Common myeloid progenitor, CD34-positive (primary cell): Measurements from ENCODE around the gene NUDT22.

ENCODE experiments used
- CTCF ChIA-PET: fragments of 350-600 bp; sonication (Branson Sonifier 250); formaldehyde crosslinking; loops from one replicate; lab custom pipeline; 2021; ENCODE audit warnings: antibody characterized with exemption; lab: Charles Lee
- POLR2A ChIA-PET: fragments of 350-600 bp; sonication (Branson Sonifier 250); formaldehyde crosslinking; loops from one replicate; lab custom pipeline; 2021; ENCODE audit warnings: antibody characterized with exemption; lab: Charles Lee
- DNase-seq, 3 donors: peaks; one replicate each; pipeline versions ENCODE4 v3.0.0 to v3.0.0-alpha.2; 2013
- H3K27ac ChIP-seq, 2 experiments: 1 replicate in 1 of 2; 2 replicates in 1 of 2; pipeline ENCODE4 v1.7.0; 2013; ENCODE audit warnings: inconsistent platforms in 2 of 2, low read length in 2 of 2, mild to moderate bottlenecking in 2 of 2, low read depth in 1 of 2, moderate library complexity in 1 of 2; ENCODE audit not compliant: severe bottlenecking in 2 of 2, insufficient read depth in 1 of 2, poor library complexity in 1 of 2
- H3K27me3 ChIP-seq, 5 experiments: replicated peaks in 2 of 5; 1 replicate in 3 of 5; 2 replicates in 2 of 5; pipeline versions ENCODE4 v1.6.1 to v1.7.0; 2013; ENCODE audit warnings: low read length in 4 of 5, mild to moderate bottlenecking in 2 of 5, moderate library complexity in 2 of 5, inconsistent platforms in 1 of 5; ENCODE audit not compliant: insufficient read depth in 5 of 5, control insufficient read depth in 4 of 5
- H3K36me3 ChIP-seq, 4 experiments: 1 replicate in 2 of 4; 2 replicates in 2 of 4; pipeline versions ENCODE4 v1.6.1 to v1.7.0; 2013; ENCODE audit warnings: low read length in 3 of 4, control low read depth in 1 of 4, mild to moderate bottlenecking in 1 of 4; ENCODE audit not compliant: control insufficient read depth in 4 of 4, insufficient read depth in 4 of 4
- H3K4me1 ChIP-seq, 4 experiments: 1 replicate in 3 of 4; 2 replicates in 1 of 4; pipeline versions ENCODE4 v1.6.1 to v1.7.1; 2013; ENCODE audit warnings: low read length in 3 of 4, mild to moderate bottlenecking in 3 of 4, control low read depth in 1 of 4, inconsistent platforms in 1 of 4, moderate library complexity in 1 of 4; ENCODE audit not compliant: control insufficient read depth in 4 of 4, insufficient read depth in 4 of 4; ENCODE audit errors: control extremely low read depth in 1 of 4
- H3K4me3 ChIP-seq, 7 experiments: 1 replicate in 4 of 7; 2 replicates in 3 of 7; pipeline versions ENCODE4 v1.5.1 to v1.7.0; 2013; ENCODE audit warnings: mild to moderate bottlenecking in 7 of 7, low read length in 6 of 7, moderate library complexity in 6 of 7, inconsistent platforms in 2 of 7, low read depth in 2 of 7, control low read depth in 1 of 7; ENCODE audit not compliant: insufficient read depth in 4 of 7, control insufficient read depth in 1 of 7; ENCODE audit errors: extremely low read depth in 1 of 7
- H3K9me3 ChIP-seq, 5 experiments: 1 replicate in 4 of 5; 2 replicates in 1 of 5; pipeline versions ENCODE4 v1.6.1 to v1.7.1; 2013; ENCODE audit warnings: low read length in 4 of 5, mild to moderate bottlenecking in 2 of 5, inconsistent platforms in 1 of 5, low read depth in 1 of 5, moderate library complexity in 1 of 5; ENCODE audit not compliant: control insufficient read depth in 4 of 5, insufficient read depth in 2 of 5; ENCODE audit errors: control extremely low read depth in 1 of 5
- WGBS: methylation state at CpG from one replicate; pipeline ENCODE4 v1.1.5; 2013; ENCODE audit not compliant: insufficient coverage; 5-methylcytosine and 5-hydroxymethylcytosine counted together

The NUDT22 gene

GRCh38 chr11:64252003-64252872, 26.2 kb downstream of the NUDT22 start:
- ChIA-PET CTCF (interaction anchor here (0.7 to 12.2 kb wide), 9 partner anchors 9 to 103 kb away, joined by 3 to 177 read pairs (median 9); partner anchors contain the start of genes CATSPERZ and FERMT3), POLR2A (interaction anchor here (0.6 to 0.7 kb wide), 2 partner anchors 8 to 17 kb away, joined by 3 to 4 read pairs; no protein-coding TSS in a partner anchor)
- H3K27me3 ChIP-seq = no peaks in the 10 kb centered on the region
- peak overlapping the region in 1 of 2 experiments; percentile 25 for H3K27ac ChIP-seq
- no peaks in the 10 kb centered on the region for H3K9me3 ChIP-seq
- H3K4me1 ChIP-seq = peaks cover 0 to 49% (median 47%) of the 10 kb centered on the region in 4 experiments
- DNase-seq = peak in 2 of 3 donors; percentile 21 to 25
- peak overlapping the region; percentile 46 to 85 (median 75) for H3K4me3 ChIP-seq
- H3K36me3 ChIP-seq = peaks cover 0 to 29% (median 17%) of the 10 kb centered on the region in 4 experiments
- 5% methylated on average over 13 of the region's 23 CpGs for WGBS

DNA sequence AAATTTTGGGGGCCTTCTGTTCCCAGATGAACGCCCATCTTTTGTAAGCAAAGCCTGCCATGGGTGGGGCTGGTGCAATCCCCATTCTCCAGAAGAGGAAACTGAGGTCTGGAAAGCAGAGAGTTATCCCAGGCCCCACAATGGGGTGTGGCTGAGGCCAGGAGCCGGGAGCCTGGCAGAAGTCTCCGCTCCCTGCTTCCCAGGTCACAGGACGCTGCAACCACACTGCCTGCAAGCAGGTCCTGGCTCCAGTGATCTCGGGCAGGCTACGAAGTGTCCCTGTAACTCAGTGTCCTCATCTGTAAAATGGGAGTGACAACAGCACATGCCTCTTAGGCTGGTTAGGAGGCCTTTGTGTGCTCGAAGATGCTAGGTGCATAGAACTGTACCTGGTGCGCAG, 27.0 kb downstream of the NUDT22 start:
- H3K4me3 ChIP-seq = peak overlapping the region in 1 of 7 experiments; percentile 85
- CTCF ChIA-PET = interaction anchor here (3.6 to 12.2 kb wide), 4 partner anchors 14 to 48 kb away, joined by 16 to 177 read pairs (median 62); partner anchors contain the start of gene FERMT3

DNA sequence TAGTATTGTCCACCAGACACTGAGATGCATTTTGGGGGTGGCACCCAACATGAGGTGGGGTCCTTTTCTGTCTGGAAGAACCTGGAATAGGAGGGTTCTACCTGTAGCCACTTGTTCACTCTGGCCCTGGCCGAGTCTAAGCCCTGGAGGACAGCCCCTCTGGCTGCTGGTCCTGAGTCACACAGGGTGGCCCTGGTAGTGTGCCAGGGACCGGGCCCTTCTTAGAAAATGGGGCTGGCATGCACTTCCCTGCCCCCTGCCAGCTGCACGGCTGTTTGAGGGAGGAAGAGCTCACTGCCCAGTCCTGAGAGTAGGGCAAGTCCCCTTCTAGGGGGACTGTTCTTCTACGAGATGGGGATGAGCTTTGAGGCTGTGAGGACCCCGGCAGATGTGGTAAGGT, 27.4 kb downstream of the NUDT22 start:
- peaks cover 0 to 36% (median 20%) of the 10 kb centered on the region in 4 experiments for H3K36me3 ChIP-seq
- POLR2A ChIA-PET = interaction anchor here (0.6 kb wide), 1 partner anchor 34 kb away, joined by 3 read pairs; no protein-coding TSS in a partner anchor
- WGBS = 93% methylated on average over 4 of the region's 5 CpGs

More for the DNA sequence above, 27.0 kb downstream of the NUDT22 start:
- DNase-seq = no peak
- Histone ChIP-seq H3K36me3 (peaks cover 0 to 32% (median 18%) of the 10 kb centered on the region in 4 experiments), H3K27ac (peak overlapping the region in 1 of 2 experiments; percentile 25), H3K4me1 (peaks cover 0 to 42% (median 40%) of the 10 kb centered on the region in 4 experiments), H3K27me3 (no peaks in the 10 kb centered on the region), H3K9me3 (no peaks in the 10 kb centered on the region)
- POLR2A ChIA-PET = no interaction called here
- WGBS = 86% methylated on average over 7 of the region's 8 CpGs

DNA sequence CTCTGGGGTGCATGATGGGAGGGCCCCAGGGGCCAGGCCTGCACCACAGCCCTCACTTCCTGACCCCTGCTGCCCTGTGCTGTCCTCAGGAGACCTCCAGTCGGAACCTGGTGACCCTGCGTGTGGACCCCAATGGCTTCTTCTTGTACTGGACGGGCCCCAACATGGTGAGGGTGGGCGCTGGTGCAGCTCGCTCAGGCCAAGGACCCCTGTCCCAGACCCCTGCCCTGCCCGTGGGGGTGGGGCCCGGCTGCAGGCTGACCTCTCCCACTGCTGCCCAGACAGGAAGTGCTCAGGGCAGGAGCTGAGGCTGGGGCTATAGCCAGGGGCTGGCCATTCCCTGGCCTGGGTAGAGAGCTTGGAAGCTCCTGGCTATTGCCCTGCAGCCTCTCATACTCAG, 28.3 kb downstream of the NUDT22 start:
- H3K36me3 ChIP-seq = peaks cover under 1 to 44% (median 28%) of the 10 kb centered on the region in 4 experiments
- DNase-seq = no peak
- H3K4me3 ChIP-seq = no peak overlapping the region
- 97% methylated on average over 6 of the region's 7 CpGs for whole genome bisulfite sequencing
- ChIA-PET CTCF (interaction anchor here (1.0 to 3.7 kb wide), 5 partner anchors 10 to 50 kb away, joined by 4 to 18 read pairs (median 9); partner anchors contain the start of gene CATSPERZ), POLR2A (interaction anchor here (0.6 kb wide), 1 partner anchor 33 kb away, joined by 3 read pairs; no protein-coding TSS in a partner anchor)
- peaks cover 0 to 35% (median 32%) of the 10 kb centered on the region in 4 experiments for H3K4me1 ChIP-seq
- H3K27ac ChIP-seq = no peak overlapping the region
- H3K9me3 ChIP-seq = no peaks in the 10 kb centered on the region
- H3K27me3 ChIP-seq = no peaks in the 10 kb centered on the region

More for the DNA sequence above, 27.4 kb downstream of the NUDT22 start:
- peaks cover 0 to 39% (median 39%) of the 10 kb centered on the region in 4 experiments for H3K4me1 ChIP-seq
- H3K27ac ChIP-seq = no peak overlapping the region
- H3K27me3 ChIP-seq = no peaks in the 10 kb centered on the region
- CTCF ChIA-PET = interaction anchor here (1.2 to 3.7 kb wide), 4 partner anchors 11 to 49 kb away, joined by 4 to 18 read pairs (median 12); partner anchors contain the start of gene CATSPERZ
- H3K4me3 ChIP-seq = no peak overlapping the region
- H3K9me3 ChIP-seq = no peaks in the 10 kb centered on the region
- DNase-seq = no peak

DNA sequence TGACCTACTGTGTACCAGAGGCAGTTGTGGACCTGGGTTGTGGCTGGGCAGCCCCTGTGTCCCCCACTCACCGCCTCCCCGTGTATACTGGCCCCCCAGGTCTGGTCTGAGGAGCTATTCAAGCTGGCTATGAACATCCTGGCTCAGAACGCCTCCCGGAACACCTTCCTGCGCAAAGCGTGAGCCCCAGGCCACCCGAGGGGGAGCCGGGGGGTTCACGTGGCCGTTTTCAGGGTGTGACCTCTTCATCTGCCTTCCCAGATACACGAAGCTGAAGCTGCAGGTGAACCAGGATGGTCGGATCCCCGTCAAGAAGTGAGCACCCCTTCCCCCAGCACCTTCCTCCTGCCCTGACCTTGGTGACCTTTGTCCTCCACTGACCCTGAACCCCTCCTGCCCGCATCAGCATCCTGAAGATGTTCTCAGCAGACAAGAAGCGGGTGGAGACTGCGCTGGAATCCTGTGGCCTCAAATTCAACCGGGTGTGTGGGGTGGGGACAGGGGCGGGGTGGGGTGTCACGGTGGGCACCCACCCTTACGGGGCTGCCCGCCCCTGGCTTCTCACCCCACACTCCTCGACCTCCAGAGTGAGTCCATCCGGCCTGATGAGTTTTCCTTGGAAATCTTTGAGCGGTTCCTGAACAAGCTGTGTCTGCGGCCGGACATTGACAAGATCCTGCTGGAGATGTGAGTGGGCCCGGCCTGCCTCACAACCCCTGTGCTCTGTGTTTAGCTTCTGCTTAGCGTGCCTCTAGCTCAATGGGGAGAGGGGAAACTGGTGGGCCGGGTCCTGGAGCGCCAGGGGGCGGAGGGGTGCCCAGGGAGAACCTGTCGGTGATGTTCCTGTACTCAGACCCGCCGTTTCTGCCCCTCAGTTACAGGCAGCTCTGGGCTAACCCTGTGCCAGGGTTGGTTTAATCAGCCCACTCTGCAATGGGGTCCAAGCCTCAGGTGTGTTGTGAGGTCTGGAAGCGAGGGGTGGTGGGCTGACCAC, 29.4 kb downstream of the NUDT22 start:
- no peak overlapping the region for H3K27ac ChIP-seq
- peaks cover 0 to 24% (median 20%) of the 10 kb centered on the region in 4 experiments for H3K4me1 ChIP-seq
- H3K4me3 ChIP-seq = no peak overlapping the region
- 97% methylated on average over 29 of the region's 35 CpGs for WGBS
- CTCF ChIA-PET = interaction anchor here (1.1 to 3.7 kb wide), 7 partner anchors 9 to 55 kb away, joined by 3 to 18 read pairs (median 5); no protein-coding TSS in a partner anchor
- no peak for DNase-seq
- no peaks in the 10 kb centered on the region for H3K27me3 ChIP-seq
- peaks cover 3 to 55% (median 34%) of the 10 kb centered on the region in 4 experiments for H3K36me3 ChIP-seq
- no peaks in the 10 kb centered on the region for H3K9me3 ChIP-seq
- POLR2A ChIA-PET = no interaction called here

GRCh38 chr11:64256300-64256699, 30.2 kb downstream of the NUDT22 start:
- Histone ChIP-seq H3K27me3 (no peaks in the 10 kb centered on the region), H3K9me3 (no peaks in the 10 kb centered on the region), H3K36me3 (peaks cover 3 to 59% (median 34%) of the 10 kb centered on the region in 4 experiments), H3K27ac (no peak overlapping the region), H3K4me3 (no peak overlapping the region), H3K4me1 (peaks cover 0 to 17% (median 14%) of the 10 kb centered on the region in 4 experiments)
- no peak for DNase-seq
- POLR2A ChIA-PET = no interaction called here
- CTCF ChIA-PET = interaction anchor here (1.1 to 3.7 kb wide), 7 partner anchors 8 to 56 kb away, joined by 3 to 18 read pairs (median 5); partner anchors contain the start of gene FERMT3
- WGBS = 91% methylated on average over 12 of the region's 15 CpGs
